ENCODE data around the gene NRG4. TPM values are rescaled to one million over a fixed set of nuclear protein-coding genes. Genes with fewer than 3 reads are reported as not detected.
"Not testable (repeated sequence)": the region's sequence is repeated elsewhere in the genome, so short reads cannot be mapped to it uniquely, and the experiment has no call there.

Gene NRG4
- total RNA-seq, 1 experiment from 2014 or later = 0.95 TPM

DNA sequence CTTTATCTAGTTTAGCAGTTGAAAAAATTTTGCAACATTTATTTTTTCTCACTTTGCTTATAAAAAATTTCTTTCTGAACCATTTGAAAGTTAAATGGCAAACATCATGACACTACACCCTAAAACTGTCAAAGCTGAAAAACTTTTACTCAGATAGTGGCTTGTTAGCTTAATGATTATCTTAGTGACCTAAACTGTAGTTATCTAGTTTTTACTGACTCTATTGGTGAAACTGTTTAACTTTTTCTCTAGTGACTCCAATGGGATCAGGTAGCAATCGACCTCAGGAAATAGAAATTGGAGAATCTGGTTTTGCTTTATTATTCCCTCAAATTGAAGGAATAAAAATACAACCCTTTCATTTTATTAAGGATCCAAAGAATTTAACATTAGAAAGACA lies 95.2 kb downstream of the NRG4 start:
- BruUV-seq (replicated peaks) = no TSS peak
- DNase-seq = no peak
- intact Hi-C loops (cut with micrococcal nuclease; ENCODE audit: unreplicated experiment) = no loop called here
- no peaks in the 10 kb centered on the region for H3K27me3 ChIP-seq (replicated peaks; ENCODE audit: control insufficient read depth, insufficient read depth, low read length)
- no peak for TF ChIP-seq CTCF (IDR thresholded peaks at IDR 0.05; ENCODE audit: insufficient read depth in 1 of 2, low read depth in 1 of 2, low read length in 1 of 2, severe bottlenecking in 1 of 2, unreplicated experiment in 1 of 2)
- no peak overlapping the region for H3K27ac Mint-ChIP-seq (ENCODE audit: unreplicated experiment)
- ChIA-PET CTCF (interaction anchor here (0.6 kb wide), 2 partner anchors 12 to 107 kb away, joined by 3 to 4 read pairs; no protein-coding TSS in a partner anchor), POLR2A (no interaction called here)
- H3K4me3 Mint-ChIP-seq (ENCODE audit: unreplicated experiment) = no peak overlapping the region
- no peaks in the 10 kb centered on the region for H3K9me3 ChIP-seq
- no peaks in the 10 kb centered on the region for H3K27me3 Mint-ChIP-seq (ENCODE audit: insufficient read depth, unreplicated experiment)
- H3K4me3 ChIP-seq (ENCODE audit: low read depth, low read length) = no peak overlapping the region
- H3K9me3 Mint-ChIP-seq (ENCODE audit: unreplicated experiment) = no peaks in the 10 kb centered on the region
- H3K4me1 Mint-ChIP-seq (ENCODE audit: low read depth, unreplicated experiment) = no peaks in the 10 kb centered on the region
- H3K36me3 ChIP-seq (ENCODE audit: control insufficient read depth, insufficient read depth, low read length) = peaks cover 2% of the 10 kb centered on the region
- H3K4me1 ChIP-seq = peaks cover 5% of the 10 kb centered on the region; the same call in 1 of the 2 replicates
- H3K36me3 Mint-ChIP-seq (ENCODE audit: insufficient read depth, unreplicated experiment) = peaks cover 45% of the 10 kb centered on the region

- peaks cover 46% of the 10 kb centered on the region for H3K36me3 Mint-ChIP-seq (ENCODE audit: insufficient read depth, unreplicated experiment)
- H3K4me3 ChIP-seq (ENCODE audit: low read depth, low read length); H3K27ac Mint-ChIP-seq (ENCODE audit: unreplicated experiment); H3K4me1 ChIP-seq; DNase-seq; H3K4me1 Mint-ChIP-seq (ENCODE audit: low read depth, unreplicated experiment); BruUV-seq (replicated peaks); H3K36me3 ChIP-seq (ENCODE audit: control insufficient read depth, insufficient read depth, low read length); intact Hi-C loops (cut with micrococcal nuclease; ENCODE audit: unreplicated experiment); H3K27me3 Mint-ChIP-seq (ENCODE audit: insufficient read depth, unreplicated experiment); H3K27me3 ChIP-seq (replicated peaks; ENCODE audit: control insufficient read depth, insufficient read depth, low read length); POLR2A ChIA-PET; H3K9me3 ChIP-seq; H3K4me3 Mint-ChIP-seq (ENCODE audit: unreplicated experiment); CTCF ChIA-PET: not testable (repeated sequence)
- H3K9me3 Mint-ChIP-seq (ENCODE audit: unreplicated experiment) = peaks cover 15% of the 10 kb centered on the region
These were observed 101.9 kb downstream of the NRG4 start for GRCh38 chr15:75910355-75910754.

DNA sequence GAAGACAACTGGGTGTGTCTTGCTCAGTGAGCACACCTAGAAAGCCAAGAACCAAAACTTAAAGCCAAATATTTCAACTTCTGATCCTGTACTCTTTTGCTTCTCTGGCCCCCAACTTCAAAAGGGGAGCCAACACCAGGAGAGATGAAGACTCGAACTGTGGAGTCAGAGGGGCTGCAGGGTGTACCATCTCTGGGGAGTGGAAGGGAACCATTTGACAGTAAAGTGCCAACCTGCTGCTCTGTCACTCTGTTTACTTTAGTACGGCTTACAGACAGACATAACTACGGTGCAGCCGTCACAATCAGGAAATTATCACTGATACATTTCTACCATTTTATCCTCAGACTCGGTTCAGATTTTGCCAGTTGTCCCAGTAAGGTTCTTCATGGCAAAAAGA lies 107.0 kb downstream of the NRG4 start:
- intact Hi-C loops (cut with micrococcal nuclease; ENCODE audit: unreplicated experiment) = no loop called here
- no peaks in the 10 kb centered on the region for H3K36me3 ChIP-seq (ENCODE audit: control insufficient read depth, insufficient read depth, low read length)
- no peaks in the 10 kb centered on the region for H3K27me3 Mint-ChIP-seq (ENCODE audit: insufficient read depth, unreplicated experiment)

More for the DNA sequence above, 107.0 kb downstream of the NRG4 start:
- Mint-ChIP-seq H3K4me1 (ENCODE audit: low read depth, unreplicated experiment) (peaks cover 10% of the 10 kb centered on the region), H3K27ac (ENCODE audit: unreplicated experiment) (peak overlapping the region; percentile 98), H3K36me3 (ENCODE audit: insufficient read depth, unreplicated experiment) (peaks cover 51% of the 10 kb centered on the region), H3K4me3 (ENCODE audit: unreplicated experiment) (peak overlapping the region; percentile 99), H3K9me3 (ENCODE audit: unreplicated experiment) (peaks cover 9% of the 10 kb centered on the region)
- Histone ChIP-seq H3K27me3 (replicated peaks; ENCODE audit: control insufficient read depth, insufficient read depth, low read length) (no peaks in the 10 kb centered on the region), H3K4me1 (peaks cover 17% of the 10 kb centered on the region), H3K4me3 (ENCODE audit: low read depth, low read length) (no peak overlapping the region), H3K9me3 (no peaks in the 10 kb centered on the region)
- BruUV-seq (replicated peaks) = no TSS peak
- TF ChIP-seq CTCF (IDR thresholded peaks at IDR 0.05; ENCODE audit: insufficient read depth in 1 of 2, low read depth in 1 of 2, low read length in 1 of 2, severe bottlenecking in 1 of 2, unreplicated experiment in 1 of 2) = no peak
- ChIA-PET POLR2A (no interaction called here), CTCF (interaction anchor here (0.6 kb wide), 1 partner anchor 100 kb away, joined by 3 read pairs; no protein-coding TSS in a partner anchor)
- DNase-seq = no peak
